Thyroid gland (tissue), 4 donors: ENCODE results near the gene PDCD11.

Experiments
- POLR2A ChIP-seq, 2 donors: fragments of 450-650 bp; IDR thresholded peaks; one replicate each; pipeline ENCODE4 v1.6.1; 2017; ENCODE audit warnings: antibody characterized with exemption in 2 of 2, mild to moderate bottlenecking in 2 of 2, moderate library complexity in 1 of 2
- TF ChIP-seq, protein P1 (sequence below), 6 experiments: fragments of 200-600 bp in 3 of 6; fragments of 450-650 bp in 3 of 6; sonication (generic) in 3 of 6; IDR thresholded peaks; one replicate each; pipeline ENCODE4 v1.5.1; 2016 to 2019; ENCODE audit warnings: antibody characterized with exemption in 6 of 6, mild to moderate bottlenecking in 2 of 6, inconsistent platforms in 1 of 6, moderate library complexity in 1 of 6

DNA sequence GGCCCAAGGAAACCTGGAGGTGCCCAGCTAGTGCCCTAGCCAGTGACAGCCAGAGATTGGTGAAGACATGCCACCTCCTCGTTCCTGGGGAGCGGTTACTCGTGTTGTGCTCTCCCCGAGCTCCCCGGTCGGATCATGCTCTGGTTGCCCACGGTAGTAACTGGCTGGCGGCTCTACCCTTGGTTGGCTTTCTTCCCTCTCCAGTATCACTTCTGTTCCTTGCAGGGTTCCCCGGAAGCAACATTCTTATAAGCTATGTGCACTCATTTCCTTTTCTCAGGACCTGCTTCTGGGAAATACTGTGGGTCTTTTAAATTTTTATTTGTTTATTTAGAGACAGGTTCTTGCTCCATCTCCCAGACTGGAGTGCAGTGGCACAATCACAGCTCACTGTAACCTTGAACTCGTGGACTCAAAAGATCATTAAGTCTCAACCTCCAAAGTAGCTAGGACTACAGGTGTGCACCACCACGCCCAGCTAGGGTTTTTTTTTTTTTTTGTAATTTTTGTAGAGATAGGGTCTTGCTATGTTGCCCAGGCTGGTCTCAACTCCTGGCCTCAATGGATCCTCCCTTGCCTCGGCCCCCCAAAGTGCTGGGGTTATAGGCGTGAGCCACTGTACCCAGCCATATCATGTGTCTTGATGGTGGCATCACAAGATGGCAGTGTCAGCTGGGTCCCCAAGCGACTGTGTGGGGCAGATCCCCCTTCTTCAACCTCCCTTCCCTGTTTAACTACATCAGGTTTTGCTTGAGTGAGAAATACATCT is 69.2 kb downstream of the PDCD11 start:
- TF ChIP-seq, protein P1, sequence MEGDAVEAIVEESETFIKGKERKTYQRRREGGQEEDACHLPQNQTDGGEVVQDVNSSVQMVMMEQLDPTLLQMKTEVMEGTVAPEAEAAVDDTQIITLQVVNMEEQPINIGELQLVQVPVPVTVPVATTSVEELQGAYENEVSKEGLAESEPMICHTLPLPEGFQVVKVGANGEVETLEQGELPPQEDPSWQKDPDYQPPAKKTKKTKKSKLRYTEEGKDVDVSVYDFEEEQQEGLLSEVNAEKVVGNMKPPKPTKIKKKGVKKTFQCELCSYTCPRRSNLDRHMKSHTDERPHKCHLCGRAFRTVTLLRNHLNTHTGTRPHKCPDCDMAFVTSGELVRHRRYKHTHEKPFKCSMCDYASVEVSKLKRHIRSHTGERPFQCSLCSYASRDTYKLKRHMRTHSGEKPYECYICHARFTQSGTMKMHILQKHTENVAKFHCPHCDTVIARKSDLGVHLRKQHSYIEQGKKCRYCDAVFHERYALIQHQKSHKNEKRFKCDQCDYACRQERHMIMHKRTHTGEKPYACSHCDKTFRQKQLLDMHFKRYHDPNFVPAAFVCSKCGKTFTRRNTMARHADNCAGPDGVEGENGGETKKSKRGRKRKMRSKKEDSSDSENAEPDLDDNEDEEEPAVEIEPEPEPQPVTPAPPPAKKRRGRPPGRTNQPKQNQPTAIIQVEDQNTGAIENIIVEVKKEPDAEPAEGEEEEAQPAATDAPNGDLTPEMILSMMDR (IDR thresholded peaks at IDR 0.05), result no peak
- TF ChIP-seq POLR2A (IDR thresholded peaks at IDR 0.05), result no peak
